ENCODE measurements around the gene DBH. TPM values are rescaled to one million over a fixed set of nuclear protein-coding genes. Genes with fewer than 3 reads are reported as not detected.
"Not testable (repeated sequence)": the region's sequence is repeated elsewhere in the genome, so short reads cannot be mapped to it uniquely, and the experiment has no call there.

The DBH gene
- total RNA-seq, 3 donors from 2014 or later (not counting 1 experiment from before 2014, with no cell fraction given), result not detected

GRCh38 chr9:133618726-133619125 is 17.4 kb upstream of the DBH start:
- intact Hi-C loops (cut with micrococcal nuclease), result no loop called here
- TF ChIP-seq CTCF (IDR thresholded peaks at IDR 0.05), result no peak

GRCh38 chr9:133619791-133620190 is 16.4 kb upstream of the DBH start:
- Histone ChIP-seq H3K4me1 (ENCODE audit: control insufficient read depth, insufficient read depth, low read length) (peaks cover 28% of the 10 kb centered on the region), H3K27me3 (ENCODE audit: control insufficient read depth, insufficient read depth, low read length) (no peaks in the 10 kb centered on the region), H3K36me3 (ENCODE audit: control insufficient read depth, insufficient read depth, low read length) (no peaks in the 10 kb centered on the region), H3K27ac (ENCODE audit: low read length) (no peak overlapping the region), H3K9me3 (ENCODE audit: control insufficient read depth, insufficient read depth, low read length) (no peaks in the 10 kb centered on the region), H3K4me3 (ENCODE audit: low read length) (no peak overlapping the region)
- TF ChIP-seq CTCF (IDR thresholded peaks at IDR 0.05), result no peak
- intact Hi-C loops (cut with micrococcal nuclease), result no loop called here
- peak in 1 of 2 donors; percentile 82 for DNase-seq
- no peaks in the 10 kb centered on the region for H3K9me3 Mint-ChIP-seq
- H3K27ac Mint-ChIP-seq, result peak overlapping the region; percentile 34 to 42
- H3K4me3 Mint-ChIP-seq, result peak overlapping the region; percentile 81
- peak; percentile 40 to 91 (median 44) for ATAC-seq
- H3K27me3 Mint-ChIP-seq (ENCODE audit: low read depth in 2 of 2), result peaks cover 16 to 22% of the 10 kb centered on the region in 2 donors
- H3K36me3 Mint-ChIP-seq, result no peaks in the 10 kb centered on the region
- under 1% methylated on average over 8 of the region's 8 CpGs for WGBS (ENCODE audit: insufficient coverage)
- H3K4me1 Mint-ChIP-seq, result peaks cover 36 to 38% of the 10 kb centered on the region in 2 donors

More at GRCh38 chr9:133618726-133619125, 17.4 kb upstream of the DBH start:
- no peaks in the 10 kb centered on the region for H3K36me3 Mint-ChIP-seq
- Histone ChIP-seq H3K27ac (ENCODE audit: low read length) (no peak overlapping the region), H3K4me1 (ENCODE audit: control insufficient read depth, insufficient read depth, low read length) (peaks cover 28% of the 10 kb centered on the region), H3K4me3 (ENCODE audit: low read length) (no peak overlapping the region), H3K36me3 (ENCODE audit: control insufficient read depth, insufficient read depth, low read length) (no peaks in the 10 kb centered on the region), H3K27me3 (ENCODE audit: control insufficient read depth, insufficient read depth, low read length) (no peaks in the 10 kb centered on the region), H3K9me3 (ENCODE audit: control insufficient read depth, insufficient read depth, low read length) (no peaks in the 10 kb centered on the region)
- DNase-seq (no peak), ATAC-seq (peak in 1 of 3 donors; percentile 34)
- peaks cover 36 to 38% of the 10 kb centered on the region in 2 donors for H3K4me1 Mint-ChIP-seq
- no peaks in the 10 kb centered on the region for H3K9me3 Mint-ChIP-seq
- no peak overlapping the region for H3K4me3 Mint-ChIP-seq
- H3K27me3 Mint-ChIP-seq (ENCODE audit: low read depth in 2 of 2), result peaks cover 17 to 22% of the 10 kb centered on the region in 2 donors
- WGBS (ENCODE audit: insufficient coverage), result 59% methylated on average over 9 of the region's 10 CpGs
- H3K27ac Mint-ChIP-seq, result peak overlapping the region in 1 of 2 donors; percentile 18

GRCh38 chr9:133621725-133622267 is 14.4 kb upstream of the DBH start:
- ATAC-seq (no peak), DNase-seq (no peak)
- H3K4me3 ChIP-seq (ENCODE audit: low read length), result no peak overlapping the region
- intact Hi-C loops (cut with micrococcal nuclease), result no loop called here
- Mint-ChIP-seq H3K27me3 (ENCODE audit: low read depth in 2 of 2) (peaks cover 14 to 16% of the 10 kb centered on the region in 2 donors), H3K27ac (no peak overlapping the region), H3K4me3 (peak overlapping the region; percentile 7), H3K4me1 (peaks cover 36 to 38% of the 10 kb centered on the region in 2 donors), H3K36me3 (peaks cover 6% of the 10 kb centered on the region), H3K9me3 (peaks cover 0 to 9% of the 10 kb centered on the region in 2 donors)
- no peaks in the 10 kb centered on the region for H3K36me3 ChIP-seq (ENCODE audit: control insufficient read depth, insufficient read depth, low read length)
- TF ChIP-seq CTCF (IDR thresholded peaks at IDR 0.05), result no peak
- H3K9me3 ChIP-seq (ENCODE audit: control insufficient read depth, insufficient read depth, low read length), result peaks cover 4% of the 10 kb centered on the region
- peaks cover 28% of the 10 kb centered on the region for H3K4me1 ChIP-seq (ENCODE audit: control insufficient read depth, insufficient read depth, low read length)
- WGBS (ENCODE audit: insufficient coverage), result 87% methylated on average over 11 of the region's 11 CpGs
- H3K27ac ChIP-seq (ENCODE audit: low read length), result no peak overlapping the region
- H3K27me3 ChIP-seq (ENCODE audit: control insufficient read depth, insufficient read depth, low read length), result no peaks in the 10 kb centered on the region

GRCh38 chr9:133622555-133622954 is 13.6 kb upstream of the DBH start:
- 83% methylated on average over 3 of the region's 5 CpGs for WGBS (ENCODE audit: insufficient coverage)
- no peak for DNase-seq

GRCh38 chr9:133626008-133626407 is 10.2 kb upstream of the DBH start:
- H3K27me3 ChIP-seq (ENCODE audit: control insufficient read depth, insufficient read depth, low read length); H3K9me3 ChIP-seq (ENCODE audit: control insufficient read depth, insufficient read depth, low read length); H3K36me3 ChIP-seq (ENCODE audit: control insufficient read depth, insufficient read depth, low read length); intact Hi-C loops (cut with micrococcal nuclease); H3K4me1 ChIP-seq (ENCODE audit: control insufficient read depth, insufficient read depth, low read length); H3K4me3 Mint-ChIP-seq; H3K36me3 Mint-ChIP-seq; H3K4me3 ChIP-seq (ENCODE audit: low read length); H3K27ac Mint-ChIP-seq; ATAC-seq; DNase-seq; H3K27ac ChIP-seq (ENCODE audit: low read length); H3K9me3 Mint-ChIP-seq: not testable (repeated sequence)
- Mint-ChIP-seq H3K27me3 (ENCODE audit: low read depth in 2 of 2) (peaks cover 11 to 16% of the 10 kb centered on the region in 2 donors), H3K4me1 (peaks cover 7 to 11% of the 10 kb centered on the region in 2 donors)

More at GRCh38 chr9:133622555-133622954, 13.6 kb upstream of the DBH start:
- Mint-ChIP-seq H3K27me3 (ENCODE audit: low read depth in 2 of 2) (peaks cover 14 to 16% of the 10 kb centered on the region in 2 donors), H3K27ac (no peak overlapping the region), H3K4me3 (no peak overlapping the region), H3K36me3 (peaks cover 6% of the 10 kb centered on the region), H3K9me3 (peaks cover 0 to 10% of the 10 kb centered on the region in 2 donors), H3K4me1 (peaks cover 36 to 38% of the 10 kb centered on the region in 2 donors)
- no peaks in the 10 kb centered on the region for H3K27me3 ChIP-seq (ENCODE audit: control insufficient read depth, insufficient read depth, low read length)
- TF ChIP-seq CTCF (IDR thresholded peaks at IDR 0.05), result no peak
- no peak overlapping the region for H3K27ac ChIP-seq (ENCODE audit: low read length)
- no peaks in the 10 kb centered on the region for H3K36me3 ChIP-seq (ENCODE audit: control insufficient read depth, insufficient read depth, low read length)
- intact Hi-C loops (cut with micrococcal nuclease), result no loop called here
- no peak overlapping the region for H3K4me3 ChIP-seq (ENCODE audit: low read length)
- peaks cover 28% of the 10 kb centered on the region for H3K4me1 ChIP-seq (ENCODE audit: control insufficient read depth, insufficient read depth, low read length)
- ATAC-seq, result no peak
- H3K9me3 ChIP-seq (ENCODE audit: control insufficient read depth, insufficient read depth, low read length), result peaks cover 4% of the 10 kb centered on the region

All from natural killer cell (primary cell).